ENCODE measurements around the gene TNFAIP8L1.
"Not testable (repeated sequence)": the region's sequence is repeated elsewhere in the genome, so short reads cannot be mapped to it uniquely, and the experiment has no call there.

The TNFAIP8L1 gene

GRCh38 chr19:4638828-4639530 is at the start of gene TNFAIP8L1:
TSS of gene TNFAIP8L1 (plus strand) at chr19:4639516. CDS start at chr19:4651870, 12,354 bp downstream.
- no peak for TF ChIP-seq Cebpa-rat (IDR thresholded peaks at IDR 0.05)
- H3K4me3 ChIP-seq = peak within 1 kb of the TSS; percentile 89
- peaks cover 80% of the 10 kb centered on the region for H3K4me1 ChIP-seq
- H3K36me3 ChIP-seq = peaks cover 9% of the 10 kb centered on the region; the same call in 1 of the 2 replicates
- peak within 1 kb of the TSS; percentile 97 for H3K4me2 ChIP-seq
- H4K20me1 ChIP-seq = no peaks in the 10 kb centered on the region
- H3K9me3 ChIP-seq = no peaks in the 10 kb centered on the region
- H3K27ac ChIP-seq = peak within 1 kb of the TSS; percentile 86
- no peaks in the 10 kb centered on the region for H3K27me3 ChIP-seq
- H3K9ac ChIP-seq = peak within 1 kb of the TSS; percentile 84

GRCh38 chr19:4589579-4590410 is 49.5 kb upstream of the TNFAIP8L1 start:
- no peaks in the 10 kb centered on the region for H3K27me3 ChIP-seq
- no peak overlapping the region for H3K27ac ChIP-seq
- H4K20me1 ChIP-seq = no peaks in the 10 kb centered on the region
- H3K4me3 ChIP-seq = no peak overlapping the region
- no peak overlapping the region for H3K4me2 ChIP-seq
- H3K9ac ChIP-seq = no peak overlapping the region
- H3K9me3 ChIP-seq = no peaks in the 10 kb centered on the region
- no peaks in the 10 kb centered on the region for H3K36me3 ChIP-seq
- no peak for TF ChIP-seq Cebpa-rat (IDR thresholded peaks at IDR 0.05)
- H3K4me1 ChIP-seq = peaks cover 11% of the 10 kb centered on the region

- H3K4me3 ChIP-seq = no peak overlapping the region
- no peaks in the 10 kb centered on the region for H3K9me3 ChIP-seq
- H3K4me1 ChIP-seq = peaks cover 6% of the 10 kb centered on the region; the same call in 1 of the 2 replicates
- H3K36me3 ChIP-seq = no peaks in the 10 kb centered on the region
- no peak overlapping the region for H3K9ac ChIP-seq
- H4K20me1 ChIP-seq = no peaks in the 10 kb centered on the region
- no peaks in the 10 kb centered on the region for H3K27me3 ChIP-seq
- TF ChIP-seq Cebpa-rat (IDR thresholded peaks at IDR 0.05) = no peak
- no peak overlapping the region for H3K4me2 ChIP-seq
- H3K27ac ChIP-seq = no peak overlapping the region
Measured at GRCh38 chr19:4590559-4590958, 48.8 kb upstream of the TNFAIP8L1 start.

- Histone ChIP-seq H3K4me3 (no peak overlapping the region), H3K9ac (no peak overlapping the region), H4K20me1 (no peaks in the 10 kb centered on the region), H3K9me3 (no peaks in the 10 kb centered on the region), H3K36me3 (no peaks in the 10 kb centered on the region), H3K4me1 (peaks cover 6% of the 10 kb centered on the region; the same call in 1 of the 2 replicates), H3K27ac (no peak overlapping the region), H3K27me3 (no peaks in the 10 kb centered on the region), H3K4me2 (no peak overlapping the region)
- TF ChIP-seq Cebpa-rat (IDR thresholded peaks at IDR 0.05) = no peak
Measured at GRCh38 chr19:4591320-4591719, 48.0 kb upstream of the TNFAIP8L1 start.

- Histone ChIP-seq H3K4me2 (no peak overlapping the region; the same call in 1 of the 2 replicates), H3K27me3 (no peaks in the 10 kb centered on the region), H4K20me1 (no peaks in the 10 kb centered on the region), H3K4me3 (no peak overlapping the region), H3K9ac (no peak overlapping the region), H3K9me3 (no peaks in the 10 kb centered on the region), H3K27ac (no peak overlapping the region), H3K4me1 (peaks cover 9% of the 10 kb centered on the region), H3K36me3 (no peaks in the 10 kb centered on the region)
- TF ChIP-seq Cebpa-rat (IDR thresholded peaks at IDR 0.05) = no peak
Measured at GRCh38 chr19:4592445-4592844, 46.9 kb upstream of the TNFAIP8L1 start.

GRCh38 chr19:4593409-4593851 is 45.9 kb upstream of the TNFAIP8L1 start:
- peaks cover 13% of the 10 kb centered on the region for H3K4me1 ChIP-seq

GRCh38 chr19:4594201-4594600 is 45.1 kb upstream of the TNFAIP8L1 start:
- no peak for TF ChIP-seq Cebpa-rat (IDR thresholded peaks at IDR 0.05)
- Histone ChIP-seq H3K36me3 (no peaks in the 10 kb centered on the region), H4K20me1 (no peaks in the 10 kb centered on the region), H3K9ac (no peak overlapping the region), H3K4me2 (no peak overlapping the region), H3K27me3 (no peaks in the 10 kb centered on the region), H3K4me3 (no peak overlapping the region), H3K9me3 (no peaks in the 10 kb centered on the region), H3K27ac (no peak overlapping the region), H3K4me1 (peaks cover 21% of the 10 kb centered on the region)

More at GRCh38 chr19:4593409-4593851, 45.9 kb upstream of the TNFAIP8L1 start:
- TF ChIP-seq Cebpa-rat (IDR thresholded peaks at IDR 0.05) = no peak
- H3K4me2 ChIP-seq = no peak overlapping the region
- H4K20me1 ChIP-seq = no peaks in the 10 kb centered on the region
- H3K36me3 ChIP-seq = no peaks in the 10 kb centered on the region
- no peak overlapping the region for H3K9ac ChIP-seq
- H3K27ac ChIP-seq = no peak overlapping the region
- H3K4me3 ChIP-seq = no peak overlapping the region
- no peaks in the 10 kb centered on the region for H3K27me3 ChIP-seq
- no peaks in the 10 kb centered on the region for H3K9me3 ChIP-seq

- not testable (repeated sequence) for H3K9ac ChIP-seq, H3K4me2 ChIP-seq, H3K27ac ChIP-seq, H3K4me3 ChIP-seq, H3K36me3 ChIP-seq, H3K9me3 ChIP-seq, H3K27me3 ChIP-seq, H4K20me1 ChIP-seq
- H3K4me1 ChIP-seq = peaks cover 21% of the 10 kb centered on the region
Measured at GRCh38 chr19:4595158-4595557, 44.2 kb upstream of the TNFAIP8L1 start.

GRCh38 chr19:4596033-4596904 is 43.0 kb upstream of the TNFAIP8L1 start:
- Histone ChIP-seq H3K27me3 (no peaks in the 10 kb centered on the region), H3K36me3 (no peaks in the 10 kb centered on the region), H3K9me3 (no peaks in the 10 kb centered on the region), H3K4me2 (no peak overlapping the region), H3K4me3 (no peak overlapping the region), H3K4me1 (peaks cover 21% of the 10 kb centered on the region), H4K20me1 (no peaks in the 10 kb centered on the region), H3K27ac (no peak overlapping the region), H3K9ac (no peak overlapping the region)
- TF ChIP-seq Cebpa-rat (IDR thresholded peaks at IDR 0.05) = no peak
